Ovary (tissue), 9 donors: ENCODE results near the gene OGFOD3. TPM values are rescaled to one million over a fixed set of nuclear protein-coding genes. Genes with fewer than 3 reads are reported as not detected.
"Not testable (repeated sequence)": the region's sequence is repeated elsewhere in the genome, so short reads cannot be mapped to it uniquely, and the experiment has no call there.

ENCODE experiments used
- DNase-seq, 5 donors: peaks; one replicate each; pipeline ENCODE4 v3.0.0-alpha.2; 2019 to 2020
- H3K27ac ChIP-seq, 2 donors: fragments of 200-600 bp; one replicate each; pipeline versions ENCODE4 v1.5.1 to v1.8.0; 2019 to 2022
- H3K27me3 ChIP-seq: fragments of 200-600 bp; one replicate; pipeline ENCODE4 v1.8.0; 2022
- H3K36me3 ChIP-seq: fragments of 200-600 bp; sonication (generic); one replicate; pipeline ENCODE4 v1.5.1; 2019
- H3K4me1 ChIP-seq: one replicate; pipeline ENCODE4 v1.8.1; 2013; ENCODE audit warnings: mild to moderate bottlenecking, moderate library complexity; ENCODE audit not compliant: insufficient read depth
- H3K4me3 ChIP-seq: fragments of 200-600 bp; sonication (generic); one replicate; pipeline ENCODE4 v1.5.1; 2017
- H3K9me3 ChIP-seq, 2 donors: fragments of 200-600 bp in 1 of 2; sonication (generic) in 1 of 2; one replicate each; pipeline versions ENCODE4 v1.5.1 to v1.8.1; 2013 to 2019; ENCODE audit warnings: mild to moderate bottlenecking in 1 of 2, moderate library complexity in 1 of 2
- CTCF ChIP-seq, 3 donors: fragments of 450-650 bp in 2 of 3; fragments of 200-600 bp in 1 of 3; IDR thresholded peaks; one replicate each; pipeline versions ENCODE4 v1.5.1 to v1.8.0; 2016 to 2022; ENCODE audit warnings: antibody characterized with exemption in 3 of 3, mild to moderate bottlenecking in 1 of 3
- EP300 ChIP-seq: sonication (generic); formaldehyde crosslinking; IDR thresholded peaks from one replicate; pipeline ENCODE4 v1.6.1; 2017; ENCODE audit warnings: antibody characterized with exemption
- POLR2A ChIP-seq: fragments of 450-650 bp; IDR thresholded peaks from one replicate; pipeline ENCODE4 v1.6.1; 2017; ENCODE audit warnings: antibody characterized with exemption, mild to moderate bottlenecking, moderate library complexity
- WGBS, 3 donors: extraction: QIAGEN DNeasy Blood & Tissue Kit in 1 of 3; methylation state at CpG; one replicate each; pipeline versions ENCODE4 v1.1.5 to v1.1.7; 2013 to 2017; 5-methylcytosine and 5-hydroxymethylcytosine counted together
- intact Hi-C, 4 donors: fragments of 100-400 bp; cut with DNase I; formaldehyde crosslinking; loops; one replicate each; pipeline versions ENCODE4 v1.11.0 to v1.15.1; 2022 to 2023
- polyA plus RNA-seq, 2 donors: library from polyadenylated mRNA; stranded (reverse); fragments of 200-250 nt in 1 of 2; fragments of 350-450 nt in 1 of 2; fragmentation: Illumina TruSeq in 1 of 2; extraction: RNeasy Lipid Tissue Mini Kit (QIAGEN cat#74804) in 1 of 2; gene quantifications; one replicate each; pipeline ENCODE4 v1.2.3, GENCODE V29; 2013 to 2014
- total RNA-seq, 7 donors: library from RNA; depleted of rRNA in 2 of 7; stranded (reverse); fragments of >200 nt in 2 of 7; fragmentation: NEBNext Ultra II Directional in 3 of 7; extraction: Animal tissue kit (Norgen Biotek cat#: 25700) in 3 of 7; gene quantifications; one replicate each; pipeline versions ENCODE4 v1.1.0 to v1.2.4, GENCODE V29; 2016 to 2023
- donor health status: DM: no; HTN: no; CAD: no; lungs with moderate emphysema.
- donor health status: DM: no; HTN: no; CAD: no.
- donor health status: Bipolar disorder and iron deficiency.
- donor health status: DM: yes; HTN: yes; CAD: no.
- donor health status: DM: no; HTN: no; CAD: no.
- donor health status: DM: yes; HTN: yes; CAD: no.

Gene OGFOD3
- total and polyA plus RNA-seq, 9 donors = 14.4 to 37.8 (median 29.4) TPM

DNA sequence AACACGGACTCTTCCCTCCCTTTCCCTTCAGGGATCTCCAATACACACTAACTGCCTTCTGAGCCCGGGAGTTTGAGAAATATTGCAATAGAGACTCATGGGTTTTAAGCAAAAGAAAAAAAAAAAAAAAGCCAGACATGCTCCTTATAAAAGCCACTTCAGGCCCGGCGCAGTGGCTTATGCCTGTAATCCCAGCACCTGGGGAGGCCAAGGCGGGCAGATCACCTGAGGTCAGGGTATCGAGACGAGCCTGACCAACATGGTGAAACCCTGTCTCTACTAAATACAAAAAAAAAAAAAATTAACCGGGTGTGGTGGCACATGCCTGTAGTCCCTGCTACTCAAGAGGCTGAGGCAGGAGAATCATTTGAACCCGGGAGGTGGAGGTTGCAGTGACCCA lies 2.6 kb downstream of the OGFOD3 start:
- no peak for DNase-seq
- intact Hi-C loops = loop anchor here in 2 of 4 donors (5.0 to 10.0 kb wide), 2 partner anchors 61 to 63 kb away; partner anchors contain the start of gene TEX19 (in 1 of the 2)
- no peak overlapping the region for H3K27ac ChIP-seq
- H3K36me3 ChIP-seq = no peaks in the 10 kb centered on the region
- no peak overlapping the region for H3K4me3 ChIP-seq
- 88 to 91% (median 91%) methylated on average over 9 of the region's 9 CpGs for WGBS, 3 donors
- H3K9me3 ChIP-seq = no peaks in the 10 kb centered on the region
- TF ChIP-seq CTCF (IDR thresholded peaks at IDR 0.05) (no peak), EP300 (no peak), POLR2A (no peak)
- no peaks in the 10 kb centered on the region for H3K27me3 ChIP-seq
- peaks cover 10% of the 10 kb centered on the region for H3K4me1 ChIP-seq

GRCh38 chr17:82415336-82415735 lies 3.0 kb downstream of the OGFOD3 start:
- H3K4me3 ChIP-seq = no peak overlapping the region
- H3K9me3 ChIP-seq = no peaks in the 10 kb centered on the region
- no peaks in the 10 kb centered on the region for H3K36me3 ChIP-seq
- intact Hi-C loops = loop anchor here in 2 of 4 donors (5.0 to 10.0 kb wide), 2 partner anchors 61 to 63 kb away; partner anchors contain the start of gene TEX19 (in 1 of the 2)
- no peaks in the 10 kb centered on the region for H3K27me3 ChIP-seq
- TF ChIP-seq EP300 (no peak), CTCF (IDR thresholded peaks at IDR 0.05) (no peak), POLR2A (no peak)
- no peak for DNase-seq
- peaks cover 10% of the 10 kb centered on the region for H3K4me1 ChIP-seq
- no peak overlapping the region for H3K27ac ChIP-seq
- 86 to 89% (median 88%) methylated on average over 26 of the region's 26 CpGs for WGBS, 3 donors

DNA sequence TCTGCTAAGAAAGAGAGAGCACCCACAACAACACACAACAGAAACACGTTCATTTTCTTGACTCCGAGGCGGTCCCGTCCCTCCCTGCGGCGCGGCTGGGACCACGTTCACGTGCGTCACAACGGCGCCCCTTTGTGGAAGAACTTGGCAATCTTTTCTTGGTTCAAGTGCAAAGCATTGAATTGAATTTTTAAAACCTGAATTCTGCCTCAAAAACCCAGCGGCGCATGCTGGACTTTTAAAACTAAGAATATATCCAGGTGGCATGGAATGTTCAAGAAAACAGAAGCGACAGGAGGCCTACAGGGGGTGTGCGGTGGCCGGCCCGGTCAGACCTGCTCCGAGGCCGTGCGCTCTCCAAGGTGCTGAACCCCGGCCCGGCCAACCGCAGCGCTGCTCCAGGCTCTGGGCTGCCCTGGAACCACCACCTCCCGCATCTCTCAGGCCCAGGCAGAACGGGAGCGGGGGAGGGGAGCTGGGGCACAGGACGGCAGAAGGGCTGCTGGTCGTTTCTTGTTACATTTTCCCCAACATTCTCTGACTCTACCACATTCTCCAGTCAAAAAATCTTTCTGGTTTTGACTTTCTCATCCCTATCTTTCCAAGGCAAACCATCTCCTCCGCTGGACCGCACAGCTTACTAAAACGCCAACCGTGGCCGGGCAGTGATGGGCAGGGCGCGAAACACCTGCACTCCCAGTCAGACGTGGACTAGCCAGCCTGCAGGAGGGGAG lies 3.7 kb downstream of the OGFOD3 start:
- TF ChIP-seq EP300 (no peak), POLR2A (no peak), CTCF (IDR thresholded peaks at IDR 0.05) (peak; percentile 31 to 60 (median 54))
- intact Hi-C loops = loop anchor here in 2 of 4 donors (5.0 to 10.0 kb wide), 2 partner anchors 60 to 62 kb away; partner anchors contain the start of gene TEX19 (in 1 of the 2)
- no peaks in the 10 kb centered on the region for H3K9me3 ChIP-seq
- H3K36me3 ChIP-seq = no peaks in the 10 kb centered on the region
- no peak overlapping the region for H3K27ac ChIP-seq
- H3K4me3 ChIP-seq = no peak overlapping the region
- H3K4me1 ChIP-seq = peaks cover 10% of the 10 kb centered on the region
- 16 to 19% (median 17%) methylated on average over 38 of the region's 38 CpGs for WGBS, 3 donors
- peak; percentile 66 to 87 (median 80) for DNase-seq
- H3K27me3 ChIP-seq = no peaks in the 10 kb centered on the region

DNA sequence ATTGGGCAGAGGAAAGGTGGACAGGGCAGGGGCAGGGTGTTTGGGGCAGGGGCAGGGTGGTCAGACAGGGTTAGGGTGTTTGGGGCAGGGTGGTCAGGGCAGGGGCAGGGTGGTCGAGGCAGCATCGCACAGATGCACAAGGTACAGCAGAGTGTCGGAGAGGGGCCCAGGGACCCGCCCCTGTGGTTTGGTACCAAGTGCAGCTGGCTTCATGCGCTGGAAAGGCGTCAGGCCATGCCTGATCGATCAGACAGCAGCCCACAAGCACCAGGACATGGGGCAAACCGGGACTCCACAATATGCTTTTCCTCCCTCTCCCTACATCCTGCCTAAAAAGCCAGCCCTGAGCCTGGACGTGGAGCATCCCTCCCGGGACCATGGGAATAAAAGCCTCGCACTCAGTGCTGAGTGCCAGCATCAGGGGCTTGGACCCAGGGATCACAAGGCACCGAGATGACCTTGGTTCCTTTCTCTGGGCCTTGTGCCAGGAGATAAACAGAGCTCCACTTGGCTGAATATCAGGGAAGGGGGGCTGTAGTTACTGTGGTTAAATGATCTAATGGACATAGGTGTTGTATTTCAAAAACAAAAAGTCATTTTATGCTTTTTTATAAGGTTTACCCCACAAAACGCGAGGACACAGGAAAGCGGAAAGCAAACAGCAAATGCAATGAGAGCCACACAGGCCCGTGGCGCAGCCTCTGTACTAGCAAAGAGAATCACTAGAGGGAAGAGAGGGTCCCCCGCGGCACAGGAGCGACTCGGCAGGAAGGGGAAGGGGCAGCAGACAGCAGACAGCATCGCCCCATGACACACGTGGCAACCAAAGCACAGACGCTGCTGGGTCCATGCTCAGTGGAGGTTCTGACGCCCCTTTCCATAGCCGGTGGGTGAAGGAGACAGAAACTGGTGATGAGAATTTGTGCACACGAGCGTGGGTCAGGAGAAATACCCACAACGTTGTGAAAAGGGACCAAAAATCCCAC lies 5.6 kb downstream of the OGFOD3 start:
- no peaks in the 10 kb centered on the region for H3K36me3 ChIP-seq
- H3K27ac ChIP-seq = no peak overlapping the region
- no peaks in the 10 kb centered on the region for H3K27me3 ChIP-seq
- no peak overlapping the region for H3K4me3 ChIP-seq
- 78 to 83% (median 80%) methylated on average over 29 of the region's 29 CpGs for WGBS, 3 donors
- TF ChIP-seq EP300 = no peak
- no peak for TF ChIP-seq CTCF (IDR thresholded peaks at IDR 0.05)
- TF ChIP-seq POLR2A = no peak
- intact Hi-C loops = loop anchor here in 1 of 4 donors (10.0 kb wide), 1 partner anchor 58 kb away; the partner anchor contains the start of gene TEX19
- no peaks in the 10 kb centered on the region for H3K9me3 ChIP-seq
- peaks cover 7% of the 10 kb centered on the region for H3K4me1 ChIP-seq
- DNase-seq = no peak

- 86 to 91% (median 88%) methylated on average over 16 of the region's 16 CpGs for WGBS, 3 donors
- H3K27me3 ChIP-seq, H3K4me1 ChIP-seq, H3K36me3 ChIP-seq, H3K27ac ChIP-seq, DNase-seq, H3K4me3 ChIP-seq, H3K9me3 ChIP-seq: not testable (repeated sequence)
- intact Hi-C loops = loop anchor here in 1 of 4 donors (10.0 kb wide), 1 partner anchor 57 kb away; the partner anchor contains the start of gene TEX19
These were observed 6.3 kb downstream of the OGFOD3 start for GRCh38 chr17:82412081-82412480.
